ENCODE results near the gene CAMKMT.
"Not testable (repeated sequence)": the region's sequence is repeated elsewhere in the genome, so short reads cannot be mapped to it uniquely, and the experiment has no call there.

CAMKMT gene

GRCh38 chr2:44362207-44363015 is 664 bp downstream of the CAMKMT start:
- DNase-seq, result peak; percentile 63

- DNase-seq, result peak; percentile 81
Observed at GRCh38 chr2:44364604-44365003, 2.9 kb downstream of the CAMKMT start.

GRCh38 chr2:44367591-44367990 is 5.8 kb downstream of the CAMKMT start:
- DNase-seq, result no peak

- DNase-seq, result no peak
Observed at GRCh38 chr2:44369392-44369791, 7.6 kb downstream of the CAMKMT start.

GRCh38 chr2:44371445-44371844 is 9.7 kb downstream of the CAMKMT start:
- no peak for DNase-seq

- DNase-seq, result no peak
Observed at GRCh38 chr2:44372246-44372645, 10.5 kb downstream of the CAMKMT start.

- DNase-seq, result no peak
Observed at GRCh38 chr2:44377486-44377885, 15.7 kb downstream of the CAMKMT start.

GRCh38 chr2:44385226-44385625 is 23.5 kb downstream of the CAMKMT start:
- not testable (repeated sequence) for DNase-seq

- DNase-seq, result no peak
Observed at GRCh38 chr2:44388877-44389276, 27.1 kb downstream of the CAMKMT start.

GRCh38 chr2:44389895-44390294 is 28.1 kb downstream of the CAMKMT start:
- peak; percentile 20 for DNase-seq

- DNase-seq, result peak; percentile 88
Observed at GRCh38 chr2:44392338-44392943, 30.7 kb downstream of the CAMKMT start.

GRCh38 chr2:44397447-44398175 is 35.9 kb downstream of the CAMKMT start:
- DNase-seq, result no peak

- no peak for DNase-seq
Observed at GRCh38 chr2:44398243-44398897, 36.6 kb downstream of the CAMKMT start.

GRCh38 chr2:44420725-44421124 is 59.0 kb downstream of the CAMKMT start:
- no peak for DNase-seq

GRCh38 chr2:44424211-44424610 is 62.5 kb downstream of the CAMKMT start:
- no peak for DNase-seq

- no peak for DNase-seq
Observed at GRCh38 chr2:44429034-44429433, 67.3 kb downstream of the CAMKMT start.

GRCh38 chr2:44430342-44430741 is 68.6 kb downstream of the CAMKMT start:
- DNase-seq, result no peak

GRCh38 chr2:44433895-44434294 is 72.1 kb downstream of the CAMKMT start:
- no peak for DNase-seq

- no peak for DNase-seq
Observed at GRCh38 chr2:44441200-44441599, 79.5 kb downstream of the CAMKMT start.

GRCh38 chr2:44442019-44442418 is 80.3 kb downstream of the CAMKMT start:
- DNase-seq, result no peak

GRCh38 chr2:44443517-44443916 is 81.8 kb downstream of the CAMKMT start:
- DNase-seq, result no peak

- DNase-seq, result no peak
Observed at GRCh38 chr2:44444881-44445280, 83.1 kb downstream of the CAMKMT start.

GRCh38 chr2:44448860-44449527 is 87.2 kb downstream of the CAMKMT start:
- no peak for DNase-seq

Data from hematopoietic multipotent progenitor cell treated with erythropoietin and hydrocortisone succinate and interleukin-3 and kit ligand, for 6 days (in vitro differentiated cells).